Lung microvascular endothelial cell (primary cell): ENCODE data around the gene CETN2. TPM values are rescaled to one million over a fixed set of nuclear protein-coding genes. Genes with fewer than 3 reads are reported as not detected.
"Not testable (repeated sequence)": the region's sequence is repeated elsewhere in the genome, so short reads cannot be mapped to it uniquely, and the experiment has no call there.

Experiments used
- DNase-seq, 2 donors: peaks; one replicate each; pipeline versions ENCODE4 v3.0.0 to v3.0.0-alpha.2; 2010; ENCODE audit warnings: low read depth in 2 of 2
- total RNA-seq: library from RNA; depleted of rRNA; stranded (reverse); fragments of >200 nt; gene quantifications from 2 replicates; pipeline ENCODE4 v1.2.1, GENCODE V29; 2014

Gene CETN2
- 14.6 and 15.9 TPM in 2 replicates for total RNA-seq

- DNase-seq: peak; percentile 96 to 97
These were observed at the start of gene CETN2, which contains the start of gene NSDHL for GRCh38 chrX:152830312-152831305. TSS of gene CETN2 (minus strand) at chrX:152830757. CDS start at chrX:152830710, 47 bp downstream. TSS of gene NSDHL (plus strand) at chrX:152831063. CDS start at chrX:152846325, 15,262 bp downstream.

- DNase-seq: no peak
These were observed 48.6 kb upstream of the CETN2 start for GRCh38 chrX:152878976-152879755.

DNA sequence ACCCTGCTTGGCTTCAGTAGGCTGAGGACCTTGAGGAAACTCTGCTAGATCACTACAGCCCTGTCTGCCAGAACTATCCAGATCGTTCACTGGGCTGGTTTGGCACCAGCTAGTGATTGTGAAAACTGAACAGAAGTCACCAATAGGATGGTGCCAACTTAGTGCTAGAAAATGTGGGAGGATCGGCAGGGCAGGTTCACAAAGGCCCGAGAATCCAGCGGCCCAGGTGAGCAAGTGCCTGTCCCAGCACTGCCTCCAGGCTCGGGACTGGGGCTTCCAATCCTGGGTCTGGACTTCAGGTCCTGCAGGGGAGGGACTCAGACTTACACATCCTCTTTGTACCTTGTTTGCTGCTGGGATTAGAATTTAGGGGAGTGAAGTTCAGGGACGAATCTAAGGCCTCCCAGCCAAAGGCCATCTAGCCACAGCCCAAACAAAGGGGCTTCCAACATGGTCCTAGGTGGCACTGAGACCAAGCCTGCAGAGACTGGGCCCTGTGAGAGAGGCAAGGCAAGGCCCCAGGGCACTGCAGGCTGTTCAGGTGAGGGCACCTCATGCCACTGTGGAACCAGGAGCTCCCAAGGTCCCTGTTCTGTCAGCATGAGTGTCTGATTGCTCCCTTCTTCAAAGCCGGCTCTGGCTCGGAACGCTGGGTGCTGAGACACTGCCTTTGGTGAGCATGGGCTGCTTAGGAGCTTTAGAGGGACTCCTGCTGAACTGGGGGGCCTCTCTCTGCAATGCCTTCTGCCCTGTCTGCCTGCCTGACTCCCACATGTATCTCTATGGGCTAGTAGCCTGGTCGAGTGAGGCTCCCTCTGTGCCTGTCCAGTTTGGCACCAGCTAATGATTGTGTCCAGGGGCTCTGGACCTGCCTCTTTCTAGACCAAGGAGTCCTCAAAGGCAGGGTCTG is 46.6 kb upstream of the CETN2 start:
- no peak for DNase-seq

- no peak for DNase-seq
These were observed 42.8 kb upstream of the CETN2 start for GRCh38 chrX:152873361-152873760.

DNA sequence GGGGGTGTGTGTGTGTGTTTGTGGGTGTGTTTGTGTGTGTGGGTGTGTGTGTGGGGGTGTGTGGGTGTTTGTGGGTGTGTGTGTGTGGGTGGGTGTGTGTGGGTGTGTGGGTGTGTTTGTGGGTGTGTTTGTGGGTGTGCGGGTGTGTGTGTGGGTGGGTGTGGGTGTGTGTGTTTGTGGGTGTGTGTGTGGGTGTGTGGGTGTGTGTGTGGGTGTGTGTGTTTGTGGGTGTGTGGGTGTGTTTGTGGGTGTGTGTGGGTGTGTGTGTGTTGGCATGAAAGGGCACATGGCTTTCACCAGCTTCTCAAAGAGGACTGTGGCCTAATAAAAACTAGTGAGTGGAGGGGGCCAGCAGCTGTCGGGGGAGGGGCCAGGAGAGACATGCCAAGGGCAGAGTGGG is 42.0 kb upstream of the CETN2 start:
- DNase-seq: no peak

DNA sequence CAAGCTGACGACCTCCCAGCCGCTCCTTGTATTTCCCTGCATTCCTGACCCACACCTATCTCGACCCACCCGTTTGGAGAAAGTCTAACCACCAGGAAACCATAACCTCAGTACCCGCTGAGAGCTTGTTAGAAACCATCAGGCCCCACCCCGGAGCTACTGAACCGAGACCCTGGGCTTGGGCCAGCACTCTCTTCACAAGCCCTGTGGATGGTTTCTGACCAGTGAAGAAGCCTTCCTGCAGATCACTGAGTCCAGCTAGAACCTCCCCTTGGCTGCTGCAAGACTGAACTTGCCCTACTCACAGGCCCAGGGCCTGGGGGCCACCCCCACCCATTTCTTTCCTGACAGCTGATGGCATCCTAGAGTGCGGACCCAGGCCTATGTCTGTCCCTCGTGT is 40.7 kb upstream of the CETN2 start:
- no peak for DNase-seq

GRCh38 chrX:152869972-152870371 is 39.4 kb upstream of the CETN2 start:
- no peak for DNase-seq

- DNase-seq: no peak
These were observed 35.8 kb upstream of the CETN2 start for GRCh38 chrX:152866386-152866785.

GRCh38 chrX:152865232-152865920 is 34.8 kb upstream of the CETN2 start:
- no peak for DNase-seq

- no peak for DNase-seq
These were observed 31.3 kb upstream of the CETN2 start for GRCh38 chrX:152861826-152862225.

GRCh38 chrX:152861116-152861515 is 30.6 kb upstream of the CETN2 start:
- no peak for DNase-seq

DNA sequence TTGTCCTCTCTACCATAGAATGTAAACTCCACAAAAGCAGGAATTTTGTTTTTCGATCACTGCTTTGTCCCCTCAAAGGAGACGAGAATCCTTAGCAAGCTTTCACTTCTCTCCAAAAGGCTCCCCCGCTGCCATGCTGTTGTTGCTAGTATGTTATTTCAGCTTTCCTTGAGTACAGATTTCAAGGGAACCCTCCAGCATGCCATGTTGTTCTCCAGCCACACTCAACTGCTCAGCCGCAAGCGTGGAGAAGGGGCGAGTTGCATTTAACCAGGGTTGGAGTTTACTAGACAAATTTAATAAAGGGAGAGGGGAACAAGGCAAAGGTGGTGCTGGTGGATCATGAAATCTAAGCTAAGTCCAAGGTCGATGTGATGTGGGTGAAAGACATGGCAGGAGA is 23.4 kb upstream of the CETN2 start:
- no peak for DNase-seq

GRCh38 chrX:152850465-152850864 is 19.9 kb upstream of the CETN2 start:
- no peak for DNase-seq

- no peak for DNase-seq
These were observed 16.7 kb upstream of the CETN2 start for GRCh38 chrX:152847281-152847680.

DNA sequence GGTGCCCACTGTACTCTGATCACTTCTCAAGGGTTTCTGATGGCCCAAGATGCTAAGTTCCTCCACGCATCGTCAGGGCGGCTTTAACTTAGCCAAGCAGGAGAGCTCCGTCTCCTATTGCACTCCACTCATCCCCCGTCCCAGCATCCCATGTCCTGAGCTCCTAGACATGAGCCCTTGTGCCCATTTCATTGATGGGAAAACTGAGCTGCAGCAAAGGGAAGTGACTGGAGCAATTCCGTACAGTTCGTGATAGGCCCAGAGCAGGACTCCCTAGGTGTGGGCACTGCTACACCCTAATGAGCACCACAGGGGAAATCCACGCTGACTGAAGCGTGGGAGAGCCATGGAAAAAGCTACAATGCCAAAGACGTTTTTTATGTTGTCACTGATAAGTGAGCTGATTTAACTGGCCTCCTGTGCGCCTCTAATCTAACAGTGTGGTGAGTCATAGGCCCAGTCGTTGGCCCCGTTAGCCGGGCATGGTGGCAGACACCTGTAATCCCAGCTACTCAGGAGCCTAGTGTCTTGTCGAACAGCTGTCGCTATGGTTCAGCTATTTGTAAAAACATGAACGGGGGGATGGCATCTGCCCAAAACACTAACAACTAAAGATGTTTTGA is 15.2 kb upstream of the CETN2 start:
- DNase-seq: no peak

- DNase-seq: no peak
These were observed 13.7 kb upstream of the CETN2 start for GRCh38 chrX:152844256-152844655.

- DNase-seq: no peak
These were observed 13.3 kb upstream of the CETN2 start for GRCh38 chrX:152843852-152844251.

GRCh38 chrX:152842772-152843338 is 12.3 kb upstream of the CETN2 start:
- DNase-seq: no peak

DNA sequence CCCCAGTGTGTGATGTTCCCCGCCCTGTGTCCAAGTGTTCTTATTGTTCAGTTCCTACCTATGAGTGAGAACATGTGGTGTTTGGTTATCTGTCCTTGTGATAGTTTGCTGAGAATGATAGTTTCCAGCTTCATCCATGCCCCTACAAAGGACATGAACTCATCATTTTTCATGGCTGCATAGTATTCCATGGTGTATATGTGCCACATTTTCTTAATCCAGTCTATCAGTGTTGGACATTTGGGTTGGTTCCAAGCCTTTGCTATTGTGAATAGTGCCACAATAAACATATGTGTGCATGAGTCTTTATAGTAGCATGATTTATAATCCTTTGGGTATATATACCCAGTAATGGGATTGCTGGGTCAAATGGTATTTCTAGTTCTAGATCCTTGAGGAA is 4.9 kb upstream of the CETN2 start:
- DNase-seq: not testable (repeated sequence)

DNA sequence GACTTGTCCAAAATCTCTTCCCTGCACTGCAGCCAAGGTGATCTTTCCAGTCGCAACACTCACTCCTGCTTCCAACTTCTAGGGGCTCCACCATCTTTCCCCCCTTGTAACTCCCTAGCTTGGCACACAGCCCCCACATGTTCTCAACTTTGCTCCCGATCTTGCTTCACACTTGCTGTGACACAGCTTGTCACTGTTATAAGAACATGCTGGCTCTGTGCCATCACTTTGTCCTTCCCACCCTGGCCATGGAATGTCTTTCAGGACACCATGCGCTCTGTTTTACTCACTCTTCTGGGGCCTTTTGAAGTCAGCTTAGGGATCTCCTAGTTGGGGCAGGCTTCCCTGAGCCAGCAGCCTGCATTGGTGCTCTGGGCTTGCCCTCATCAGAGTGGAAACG is 2.8 kb upstream of the CETN2 start:
- no peak for DNase-seq
